AG10803 (cell line): ENCODE results near the gene PWWP2B.
A peak's percentile ranks its signal among the peaks of the same experiment; 100 is the strongest.

ENCODE experiments used
- DNase-seq: peaks from one replicate; pipeline ENCODE4 v3.0.0; 2010; ENCODE audit warnings: low read depth
- H3K4me3 ChIP-seq: 2 replicates; pipeline ENCODE4 v1.5.1; 2011; ENCODE audit warnings: mild to moderate bottlenecking, low read length, control low read depth
- CTCF ChIP-seq: conservative IDR thresholded peaks from 2 replicates; pipeline ENCODE4 v1.5.1; 2011; ENCODE audit warnings: mild to moderate bottlenecking, low read length, control low read depth, inconsistent platforms

The PWWP2B gene

GRCh38 chr10:132392184-132392800 lies 4.7 kb upstream of the PWWP2B start:
- no peak for DNase-seq
- H3K4me3 ChIP-seq, result no peak overlapping the region
- no peak for TF ChIP-seq CTCF

GRCh38 chr10:132392811-132393694 lies 3.9 kb upstream of the PWWP2B start:
- no peak for TF ChIP-seq CTCF
- H3K4me3 ChIP-seq, result no peak overlapping the region
- DNase-seq, result peak; percentile 64

GRCh38 chr10:132393695-132394181 lies 3.3 kb upstream of the PWWP2B start:
- DNase-seq, result no peak
- H3K4me3 ChIP-seq, result no peak overlapping the region
- no peak for TF ChIP-seq CTCF

- no peak for TF ChIP-seq CTCF
- DNase-seq, result no peak
- no peak overlapping the region for H3K4me3 ChIP-seq
Measured at GRCh38 chr10:132394201-132394811, 2.7 kb upstream of the PWWP2B start.

- H3K4me3 ChIP-seq, result no peak overlapping the region; the same call in 1 of the 2 replicates
- DNase-seq, result no peak
- no peak for TF ChIP-seq CTCF
Measured at GRCh38 chr10:132394936-132395703, 1.9 kb upstream of the PWWP2B start.

- no peak for TF ChIP-seq CTCF
- H3K4me3 ChIP-seq, result peak overlapping the region; percentile 44
- DNase-seq, result peak; percentile 51
Measured at GRCh38 chr10:132395704-132396493, 1.1 kb upstream of the PWWP2B start.
